ENCODE data around the gene KLHL22.

DNA sequence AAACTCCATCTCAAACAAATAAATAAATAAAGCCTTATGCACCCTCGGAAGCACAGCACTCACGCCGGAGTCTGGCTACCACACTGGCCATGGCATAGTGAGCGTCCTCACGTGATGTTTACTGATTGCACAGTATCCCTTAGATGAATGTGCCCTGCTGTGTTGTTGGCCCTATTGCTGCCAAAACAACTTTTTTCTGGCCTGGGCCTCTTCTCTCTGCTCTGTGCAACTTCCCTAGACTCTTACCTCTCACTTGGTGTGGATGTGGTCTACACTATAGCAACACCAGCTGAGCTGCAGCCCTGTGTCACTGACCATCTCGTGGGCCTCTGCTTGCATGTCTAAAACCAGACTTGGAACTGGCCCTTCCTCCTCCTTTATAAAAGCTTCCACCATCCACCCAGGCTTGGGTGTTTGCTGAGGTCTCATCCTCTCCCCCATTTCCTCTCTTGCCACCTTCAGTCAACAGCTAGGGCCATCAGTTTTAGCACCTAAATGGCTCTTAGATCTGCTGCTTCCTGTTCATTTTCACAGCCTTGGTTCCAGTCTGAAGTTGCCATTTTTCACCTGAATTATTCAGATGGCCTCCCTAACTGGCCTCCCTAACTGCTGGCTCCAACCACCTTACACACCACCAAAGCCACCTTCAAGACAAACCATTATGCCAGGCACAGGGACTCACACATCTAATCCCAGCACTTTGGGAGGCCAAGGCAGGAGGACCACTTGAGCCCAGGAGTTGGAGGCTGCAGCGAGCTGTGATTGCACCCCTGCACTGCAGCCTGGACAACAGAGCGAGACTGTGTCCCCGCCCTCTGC lies 92.4 kb downstream of the KLHL22 start:
- TF ChIP-seq, protein P1, sequence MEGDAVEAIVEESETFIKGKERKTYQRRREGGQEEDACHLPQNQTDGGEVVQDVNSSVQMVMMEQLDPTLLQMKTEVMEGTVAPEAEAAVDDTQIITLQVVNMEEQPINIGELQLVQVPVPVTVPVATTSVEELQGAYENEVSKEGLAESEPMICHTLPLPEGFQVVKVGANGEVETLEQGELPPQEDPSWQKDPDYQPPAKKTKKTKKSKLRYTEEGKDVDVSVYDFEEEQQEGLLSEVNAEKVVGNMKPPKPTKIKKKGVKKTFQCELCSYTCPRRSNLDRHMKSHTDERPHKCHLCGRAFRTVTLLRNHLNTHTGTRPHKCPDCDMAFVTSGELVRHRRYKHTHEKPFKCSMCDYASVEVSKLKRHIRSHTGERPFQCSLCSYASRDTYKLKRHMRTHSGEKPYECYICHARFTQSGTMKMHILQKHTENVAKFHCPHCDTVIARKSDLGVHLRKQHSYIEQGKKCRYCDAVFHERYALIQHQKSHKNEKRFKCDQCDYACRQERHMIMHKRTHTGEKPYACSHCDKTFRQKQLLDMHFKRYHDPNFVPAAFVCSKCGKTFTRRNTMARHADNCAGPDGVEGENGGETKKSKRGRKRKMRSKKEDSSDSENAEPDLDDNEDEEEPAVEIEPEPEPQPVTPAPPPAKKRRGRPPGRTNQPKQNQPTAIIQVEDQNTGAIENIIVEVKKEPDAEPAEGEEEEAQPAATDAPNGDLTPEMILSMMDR (conservative IDR thresholded peaks at IDR 0.05; ENCODE audit: low read depth, low read length): no peak
- no peak for TF ChIP-seq EZH2 (IDR thresholded peaks at IDR 0.05; ENCODE audit: low read length, unreplicated experiment)

Data from PC-3 (cell line).